RWPE2 (cell line): ENCODE results near the gene HK3.

ENCODE experiments used
- ATAC-seq: fragments of 200-7000 bp; cut with Tn5 transposase; 3 replicates; pipeline ENCODE4 v1.9.1; 2021; ENCODE audit warnings: low read depth
- DNase-seq: peaks from one replicate; pipeline ENCODE4 v3.0.0-alpha.2; 2020; ENCODE audit warnings: low spot score
- H3K27ac ChIP-seq: fragments of 450-650 bp; 2 replicates; pipeline ENCODE4 v1.5.1; 2017; ENCODE audit warnings: mild to moderate bottlenecking; ENCODE audit not compliant: poor library complexity, severe bottlenecking
- H3K27me3 ChIP-seq: fragments of 250-450 bp; sonication (Bioruptor Pico); 2 replicates; pipeline ENCODE4 v1.5.1; 2021; ENCODE audit warnings: mild to moderate bottlenecking, moderate library complexity; ENCODE audit not compliant: insufficient read depth, poor library complexity, severe bottlenecking
- H3K36me3 ChIP-seq: fragments of 250-450 bp; sonication (Bioruptor Pico); 2 replicates; pipeline ENCODE4 v1.5.1; 2020; ENCODE audit warnings: low read depth, mild to moderate bottlenecking, moderate library complexity
- H3K4me1 ChIP-seq: fragments of 250-450 bp; sonication (Bioruptor Pico); 2 replicates; pipeline ENCODE4 v1.5.1; 2021; ENCODE audit warnings: mild to moderate bottlenecking, moderate library complexity; ENCODE audit not compliant: insufficient read depth, poor library complexity, severe bottlenecking
- H3K4me3 ChIP-seq: fragments of 250-450 bp; sonication (Bioruptor Pico); 2 replicates; pipeline ENCODE4 v1.5.1; 2021; ENCODE audit warnings: mild to moderate bottlenecking, moderate library complexity; ENCODE audit not compliant: severe bottlenecking
- H3K9me3 ChIP-seq: fragments of 250-450 bp; sonication (Bioruptor Pico); 2 replicates; pipeline ENCODE4 v1.5.1; 2021; ENCODE audit warnings: mild to moderate bottlenecking, moderate library complexity; ENCODE audit not compliant: severe bottlenecking
- TF ChIP-seq, protein P1 (sequence below): fragments of 450-650 bp; IDR thresholded peaks from one replicate; pipeline ENCODE4 v1.5.1; 2017; ENCODE audit warnings: mild to moderate bottlenecking, moderate library complexity; ENCODE audit not compliant: poor library complexity, severe bottlenecking

Gene HK3

DNA sequence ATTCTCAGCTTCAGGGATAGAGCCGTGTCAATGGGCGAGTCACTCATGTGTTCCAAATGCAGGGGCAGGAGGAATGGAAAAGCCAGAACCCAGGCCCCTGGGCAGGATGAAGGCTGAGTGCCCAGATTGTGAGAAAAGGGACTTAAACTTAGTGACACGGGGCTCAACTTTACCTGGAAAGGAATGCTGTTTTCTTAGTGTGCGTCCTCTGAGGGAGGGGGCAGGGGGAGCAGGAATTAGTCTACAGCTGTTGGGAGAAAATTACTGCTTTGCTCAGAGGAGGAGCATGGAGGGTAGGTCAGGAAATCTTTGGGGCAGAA, 14.6 kb downstream of the HK3 start:
- no peaks in the 10 kb centered on the region for H3K27me3 ChIP-seq
- DNase-seq = no peak

DNA sequence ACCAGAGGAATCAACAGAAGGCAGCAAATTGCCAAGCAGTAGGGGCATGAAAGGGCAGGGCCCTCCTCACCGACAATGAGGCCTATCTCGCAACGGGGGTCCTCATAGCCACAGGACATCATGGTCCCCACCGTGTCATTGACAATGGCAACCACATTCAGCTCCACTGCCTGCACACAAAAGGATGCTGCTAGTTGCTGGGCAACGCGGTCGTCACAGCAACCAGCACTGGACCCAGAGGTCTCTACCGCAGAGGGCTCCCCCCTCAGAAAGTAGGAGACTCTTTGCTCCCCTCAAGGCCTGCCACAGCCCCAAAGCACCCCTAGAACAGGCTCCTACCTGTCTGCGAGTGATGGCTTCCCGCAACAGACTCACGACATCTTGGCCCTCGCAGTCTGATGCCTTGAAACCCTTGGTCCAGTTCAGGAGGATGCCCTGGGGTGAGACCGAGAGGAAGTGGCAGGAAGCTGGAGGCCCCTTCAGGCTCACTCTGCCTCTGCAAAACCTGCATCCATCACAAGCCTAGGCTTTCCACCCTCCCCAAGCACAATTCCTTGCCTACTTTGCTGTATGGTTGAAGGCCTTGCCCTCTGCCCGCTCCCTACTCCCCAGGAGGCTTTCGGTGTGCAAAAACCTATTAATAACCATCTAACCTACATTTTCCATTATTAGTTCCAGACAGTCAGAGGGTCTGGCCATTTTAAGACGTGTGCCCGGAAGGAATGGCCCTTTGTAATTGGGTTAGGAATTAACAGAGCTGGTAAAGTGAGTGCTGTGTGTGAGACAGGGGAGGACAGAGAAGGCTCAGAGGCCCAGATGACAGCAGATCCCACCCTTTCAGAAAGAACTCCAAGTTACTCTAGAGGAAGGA, 15.2 kb downstream of the HK3 start:
- H3K36me3 ChIP-seq = no peaks in the 10 kb centered on the region
- TF ChIP-seq, protein P1, sequence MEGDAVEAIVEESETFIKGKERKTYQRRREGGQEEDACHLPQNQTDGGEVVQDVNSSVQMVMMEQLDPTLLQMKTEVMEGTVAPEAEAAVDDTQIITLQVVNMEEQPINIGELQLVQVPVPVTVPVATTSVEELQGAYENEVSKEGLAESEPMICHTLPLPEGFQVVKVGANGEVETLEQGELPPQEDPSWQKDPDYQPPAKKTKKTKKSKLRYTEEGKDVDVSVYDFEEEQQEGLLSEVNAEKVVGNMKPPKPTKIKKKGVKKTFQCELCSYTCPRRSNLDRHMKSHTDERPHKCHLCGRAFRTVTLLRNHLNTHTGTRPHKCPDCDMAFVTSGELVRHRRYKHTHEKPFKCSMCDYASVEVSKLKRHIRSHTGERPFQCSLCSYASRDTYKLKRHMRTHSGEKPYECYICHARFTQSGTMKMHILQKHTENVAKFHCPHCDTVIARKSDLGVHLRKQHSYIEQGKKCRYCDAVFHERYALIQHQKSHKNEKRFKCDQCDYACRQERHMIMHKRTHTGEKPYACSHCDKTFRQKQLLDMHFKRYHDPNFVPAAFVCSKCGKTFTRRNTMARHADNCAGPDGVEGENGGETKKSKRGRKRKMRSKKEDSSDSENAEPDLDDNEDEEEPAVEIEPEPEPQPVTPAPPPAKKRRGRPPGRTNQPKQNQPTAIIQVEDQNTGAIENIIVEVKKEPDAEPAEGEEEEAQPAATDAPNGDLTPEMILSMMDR = no peak
- H3K9me3 ChIP-seq = no peaks in the 10 kb centered on the region
- H3K4me1 ChIP-seq = no peaks in the 10 kb centered on the region
- no peak overlapping the region for H3K4me3 ChIP-seq
- H3K27ac ChIP-seq = no peak overlapping the region
- DNase-seq (no peak), ATAC-seq (no peak)
- H3K27me3 ChIP-seq = no peaks in the 10 kb centered on the region

More for the DNA sequence above, 14.6 kb downstream of the HK3 start:
- Histone ChIP-seq H3K4me3 (no peak overlapping the region), H3K4me1 (no peaks in the 10 kb centered on the region), H3K27ac (no peak overlapping the region), H3K9me3 (no peaks in the 10 kb centered on the region), H3K36me3 (no peaks in the 10 kb centered on the region)
- no peak for ATAC-seq
- TF ChIP-seq, protein P1 = no peak

DNA sequence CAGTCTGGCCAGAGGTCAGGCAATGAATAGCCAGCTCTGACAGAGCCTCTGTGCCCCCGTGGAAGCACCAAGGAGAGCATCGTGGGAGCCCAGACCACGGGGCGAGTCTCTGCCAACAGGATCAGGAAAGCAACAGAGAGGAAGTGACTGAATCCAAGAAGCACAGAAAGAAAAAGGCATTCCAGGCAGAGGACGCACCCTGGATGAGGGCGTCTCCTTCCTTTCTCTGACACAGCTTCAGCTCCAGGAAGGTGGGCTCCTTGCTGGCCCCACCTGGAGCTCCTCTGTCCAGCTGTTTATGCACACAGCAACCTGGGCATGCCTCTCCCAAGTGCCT, 16.6 kb downstream of the HK3 start:
- H3K27ac ChIP-seq = no peak overlapping the region
- H3K4me1 ChIP-seq = no peaks in the 10 kb centered on the region
- no peaks in the 10 kb centered on the region for H3K27me3 ChIP-seq
- TF ChIP-seq, protein P1 = no peak
- ATAC-seq = peak; percentile 35; the same call in 2 of the 3 replicates
- no peak for DNase-seq
- no peaks in the 10 kb centered on the region for H3K36me3 ChIP-seq
- H3K4me3 ChIP-seq = no peak overlapping the region
- H3K9me3 ChIP-seq = no peaks in the 10 kb centered on the region

DNA sequence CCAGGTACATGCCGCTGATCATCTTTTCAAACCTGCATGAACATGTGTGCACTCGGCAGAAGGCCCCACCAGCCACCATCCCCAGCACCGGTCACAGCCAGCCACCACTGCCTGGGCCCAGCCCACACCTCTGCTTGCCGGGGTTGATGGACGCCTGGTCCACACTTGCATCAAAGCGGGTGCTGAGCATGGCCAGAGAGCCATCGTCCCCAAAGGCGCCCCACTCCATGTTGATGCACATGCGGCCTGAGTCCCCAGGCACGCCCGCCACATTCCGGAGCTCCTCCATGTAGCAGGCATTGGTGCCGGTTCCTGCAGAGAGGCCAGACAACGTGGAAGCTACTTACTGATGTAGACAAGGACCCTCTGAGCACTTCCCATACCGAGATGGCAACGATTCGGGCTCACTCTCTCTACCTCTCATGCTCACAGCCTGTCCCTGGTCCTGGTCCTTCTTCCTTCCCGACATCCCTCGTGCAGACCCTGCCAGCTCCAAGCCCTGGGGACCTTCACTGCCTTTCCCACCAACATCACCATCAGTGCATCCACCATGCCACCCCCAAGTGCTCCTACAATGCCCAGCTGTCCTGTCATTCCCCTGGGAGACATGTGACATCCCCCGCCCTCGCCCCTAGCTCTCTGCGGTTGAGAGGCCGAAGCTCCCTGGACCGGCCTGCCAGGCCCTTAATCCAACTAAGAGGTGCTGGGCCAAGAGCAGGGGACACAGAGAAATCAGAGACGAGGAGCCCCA, 17.2 kb downstream of the HK3 start:
- H3K36me3 ChIP-seq = no peaks in the 10 kb centered on the region
- peaks cover under 1% of the 10 kb centered on the region for H3K27me3 ChIP-seq
- no peak overlapping the region for H3K27ac ChIP-seq

More for the DNA sequence above, 17.2 kb downstream of the HK3 start:
- DNase-seq = peak; percentile 67
- TF ChIP-seq, protein P1 = no peak
- Histone ChIP-seq H3K4me3 (no peak overlapping the region), H3K9me3 (no peaks in the 10 kb centered on the region), H3K4me1 (no peaks in the 10 kb centered on the region)
- ATAC-seq = no peak
